Epithelial cell of proximal tubule (primary cell): ENCODE measurements around the gene CCDC33. TPM values are rescaled to one million over a fixed set of nuclear protein-coding genes. Genes with fewer than 3 reads are reported as not detected.
A peak's percentile ranks its signal among the peaks of the same experiment; 100 is the strongest.

ENCODE experiments used
- DNase-seq: peaks from one replicate; pipeline ENCODE4 v3.0.0-alpha.2; 2011; ENCODE audit warnings: low read depth
- H3K4me3 ChIP-seq: 2 replicates; pipeline ENCODE4 v1.5.1; 2011; ENCODE audit warnings: low read depth, mild to moderate bottlenecking, low read length
- CTCF ChIP-seq: conservative IDR thresholded peaks from 2 replicates; pipeline ENCODE4 v1.5.1; 2012; ENCODE audit warnings: low read depth, mild to moderate bottlenecking, low read length
- total RNA-seq: library from RNA; depleted of rRNA; stranded (reverse); fragments of >200 nt; gene quantifications from 2 replicates; pipeline ENCODE4 v1.2.3, GENCODE V29; 2015

Gene CCDC33
- total RNA-seq: 2.5 TPM in 1 of 2 replicates, not detected in the other

- no peak within 1 kb of the TSS for H3K4me3 ChIP-seq
- no peak for TF ChIP-seq CTCF
- DNase-seq: no peak
These were observed at the start of gene CCDC33 for GRCh38 chr15:74235962-74236361. Gene CCDC33, plus strand, starts transcription at chr15:74236326. Its CDS starts 394 bp downstream, at chr15:74236720.

- TF ChIP-seq CTCF: no peak
These were observed 47.9 kb upstream of the CCDC33 start for GRCh38 chr15:74188216-74188615.

GRCh38 chr15:74191798-74192197 lies 44.3 kb upstream of the CCDC33 start:
- TF ChIP-seq CTCF: no peak
- H3K4me3 ChIP-seq: no peak overlapping the region
- no peak for DNase-seq

More at GRCh38 chr15:74188216-74188615, 47.9 kb upstream of the CCDC33 start:
- H3K4me3 ChIP-seq: no peak overlapping the region
- no peak for DNase-seq

GRCh38 chr15:74192751-74193150 lies 43.4 kb upstream of the CCDC33 start:
- no peak for DNase-seq
- H3K4me3 ChIP-seq: no peak overlapping the region
- TF ChIP-seq CTCF: no peak

GRCh38 chr15:74193299-74193718 lies 42.8 kb upstream of the CCDC33 start:
- TF ChIP-seq CTCF: no peak
- DNase-seq: peak; percentile 88
- no peak overlapping the region for H3K4me3 ChIP-seq

- no peak overlapping the region for H3K4me3 ChIP-seq
- DNase-seq: no peak
- no peak for TF ChIP-seq CTCF
These were observed 42.2 kb upstream of the CCDC33 start for GRCh38 chr15:74193905-74194304.
